ENCODE data around the gene KRT78. TPM values are rescaled to one million over a fixed set of nuclear protein-coding genes. Genes with fewer than 3 reads are reported as not detected.

Gene KRT78
- total and polyA plus RNA-seq, 9 of the 15 experiments (the other 6 are each of a cell fraction or from before 2014, with no cell fraction given), result not detected

DNA sequence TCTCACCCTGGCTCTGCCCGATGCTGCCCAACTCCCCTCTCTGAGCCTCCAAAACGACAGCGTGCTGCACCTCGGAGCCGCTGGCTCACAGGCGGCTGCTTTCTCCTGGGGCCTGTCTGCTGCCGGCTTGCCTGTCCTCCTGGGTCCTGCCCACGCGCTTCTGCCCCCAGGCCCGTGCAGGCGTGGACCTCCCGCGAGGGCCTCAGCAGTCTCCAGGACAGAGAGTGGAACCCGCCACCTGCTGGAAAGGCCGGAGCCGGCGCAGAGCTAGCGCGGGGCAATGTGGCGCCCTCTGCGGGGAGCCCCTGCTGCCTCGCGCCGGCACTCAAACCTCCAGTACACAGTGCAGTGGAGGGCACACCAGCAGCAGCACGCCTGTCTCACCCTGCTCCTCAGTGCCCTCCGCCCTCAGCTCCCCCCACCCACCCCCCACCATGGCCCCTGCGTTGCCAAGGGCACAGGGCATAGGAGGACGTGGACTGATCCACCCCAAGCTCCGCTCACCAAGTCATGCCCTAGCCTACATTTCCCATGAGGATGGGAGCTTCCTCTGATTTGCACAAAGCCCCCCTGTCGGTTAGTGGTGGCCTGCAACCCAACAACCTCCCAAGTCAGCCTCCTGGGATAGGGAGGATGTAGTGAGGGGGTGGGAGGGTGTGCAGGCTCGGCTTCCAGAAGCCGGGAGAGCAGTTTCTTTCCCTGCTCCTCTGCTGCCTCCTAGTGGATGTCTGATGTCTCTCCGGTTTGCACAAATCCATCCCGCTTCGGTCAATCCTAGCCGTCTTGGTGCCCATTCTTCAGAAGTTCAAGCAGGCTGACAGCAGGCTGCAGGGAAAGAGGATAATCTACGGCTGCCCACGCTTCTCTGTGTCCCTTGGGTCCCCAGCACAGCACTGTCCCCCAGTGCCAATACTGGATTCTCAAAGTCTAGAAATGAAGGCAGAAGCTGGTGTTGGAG is 30.9 kb upstream of the KRT78 start (continued):
- TF ChIP-seq SAFB (IDR thresholded peaks at IDR 0.05; ENCODE audit: borderline replicate concordance, low read depth, low read length), result peak; percentile 83; the same call in 1 of the 2 replicates
- no peak for TF ChIP-seq NFE2 (IDR thresholded peaks at IDR 0.05; ENCODE audit: low read depth)
- 0 out of 2 replicates have a peak, but pooled peaks have one; percentile 21 for TF ChIP-seq HDAC8 (tag; IDR thresholded peaks at IDR 0.05)
- no peak for TF ChIP-seq SLC30A9 (CRISPR knock-in tag; IDR thresholded peaks at IDR 0.05)
- no peak for TF ChIP-seq PTTG1 (tag; IDR thresholded peaks at IDR 0.05; ENCODE audit: low read depth)
- peak; percentile 14; the same call in 1 of the 2 replicates for TF ChIP-seq ZFP1 (CRISPR knock-in tag; IDR thresholded peaks at IDR 0.05)
- TF ChIP-seq CCAR2 (IDR thresholded peaks at IDR 0.05; ENCODE audit: low read depth, low read length), result no peak
- no peak for TF ChIP-seq ZNF224 (CRISPR knock-in tag; IDR thresholded peaks at IDR 0.05)
- TF ChIP-seq SRSF1 (IDR thresholded peaks at IDR 0.05; ENCODE audit: low read depth, low read length), result no peak
- no peak for TF ChIP-seq KDM1A (IDR thresholded peaks at IDR 0.05)
- no peak for TF ChIP-seq POLR2AphosphoS2 (IDR thresholded peaks at IDR 0.05; ENCODE audit: low read length)
- TF ChIP-seq, protein P1, sequence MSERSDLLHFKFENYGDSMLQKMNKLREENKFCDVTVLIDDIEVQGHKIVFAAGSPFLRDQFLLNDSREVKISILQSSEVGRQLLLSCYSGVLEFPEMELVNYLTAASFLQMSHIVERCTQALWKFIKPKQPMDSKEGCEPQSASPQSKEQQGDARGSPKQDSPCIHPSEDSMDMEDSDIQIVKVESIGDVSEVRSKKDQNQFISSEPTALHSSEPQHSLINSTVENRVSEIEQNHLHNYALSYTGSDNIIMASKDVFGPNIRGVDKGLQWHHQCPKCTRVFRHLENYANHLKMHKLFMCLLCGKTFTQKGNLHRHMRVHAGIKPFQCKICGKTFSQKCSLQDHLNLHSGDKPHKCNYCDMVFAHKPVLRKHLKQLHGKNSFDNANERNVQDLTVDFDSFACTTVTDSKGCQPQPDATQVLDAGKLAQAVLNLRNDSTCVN (CRISPR knock-in tag; IDR thresholded peaks at IDR 0.05), result peak; percentile 61; the same call in 1 of the 2 replicates
- TF ChIP-seq, protein P2, sequence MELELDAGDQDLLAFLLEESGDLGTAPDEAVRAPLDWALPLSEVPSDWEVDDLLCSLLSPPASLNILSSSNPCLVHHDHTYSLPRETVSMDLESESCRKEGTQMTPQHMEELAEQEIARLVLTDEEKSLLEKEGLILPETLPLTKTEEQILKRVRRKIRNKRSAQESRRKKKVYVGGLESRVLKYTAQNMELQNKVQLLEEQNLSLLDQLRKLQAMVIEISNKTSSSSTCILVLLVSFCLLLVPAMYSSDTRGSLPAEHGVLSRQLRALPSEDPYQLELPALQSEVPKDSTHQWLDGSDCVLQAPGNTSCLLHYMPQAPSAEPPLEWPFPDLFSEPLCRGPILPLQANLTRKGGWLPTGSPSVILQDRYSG (tag; conservative IDR thresholded peaks at IDR 0.05; ENCODE audit: low read depth), result no peak
- no peak for TF ChIP-seq TSC22D4 (tag; IDR thresholded peaks at IDR 0.05)
- TF ChIP-seq NR2C2 (CRISPR knock-in tag; IDR thresholded peaks at IDR 0.05), result no peak; the same call in 1 of the 2 replicates
- no peak for TF ChIP-seq NR2C2 (tag; IDR thresholded peaks at IDR 0.05)
- peak in 1 of 2 experiments; percentile 52; a peak in 1 of 4 replicates for TF ChIP-seq ZMIZ1 (IDR thresholded peaks at IDR 0.05; ENCODE audit: low read depth in 2 of 2, low read length in 2 of 2)
- TF ChIP-seq ZNF239 (CRISPR knock-in tag; IDR thresholded peaks at IDR 0.05), result no peak
- peak; percentile 51; the same call in 1 of the 2 replicates for TF ChIP-seq DMBX1 (CRISPR knock-in tag; IDR thresholded peaks at IDR 0.05; ENCODE audit: borderline replicate concordance)
- peak; percentile 53; the same call in 1 of the 2 replicates for TF ChIP-seq ZNF76 (CRISPR knock-in tag; IDR thresholded peaks at IDR 0.05; ENCODE audit: borderline replicate concordance)
- TF ChIP-seq ELF4 (CRISPR knock-in tag; IDR thresholded peaks at IDR 0.05), result 0 out of 2 replicates have a peak, but pooled peaks have one; percentile 56
- no peak for TF ChIP-seq XRCC4 (IDR thresholded peaks at IDR 0.05; ENCODE audit: extremely low read depth, insufficient read depth, insufficient read length)
- 0 out of 2 replicates have a peak, but pooled peaks have one; percentile 65 for TF ChIP-seq TARDBP (IDR thresholded peaks at IDR 0.05)

Data from K562 (cell line).